Neural cell (in vitro differentiated cells): ENCODE data around the gene MYRIP.

ENCODE experiments used
- EP300 ChIP-seq: fragments of 450-650 bp; conservative IDR thresholded peaks from 2 replicates; pipeline ENCODE4 v1.6.1; 2014; ENCODE audit warnings: antibody characterized with exemption, mild to moderate bottlenecking, moderate library complexity; ENCODE audit not compliant: poor library complexity, severe bottlenecking
- EZH2 ChIP-seq: fragments of 200-600, 300-800 bp; shearing (Covaris generic), sonication (generic); IDR thresholded peaks from 2 replicates; pipeline ENCODE4 v1.6.1; 2014; ENCODE audit warnings: antibody characterized with exemption, low read length, borderline replicate concordance, mild to moderate bottlenecking; ENCODE audit not compliant: insufficient read depth, poor library complexity, severe bottlenecking
- POLR2AphosphoS5 ChIP-seq: IDR thresholded peaks from 2 replicates; pipeline ENCODE4 v1.6.1; 2012
- TAF1 ChIP-seq: IDR thresholded peaks from 2 replicates; pipeline ENCODE4 v1.6.1; 2012; ENCODE audit warnings: low read depth
- TF ChIP-seq, protein P1 (sequence below): fragments of 450-650 bp; IDR thresholded peaks from 2 replicates; pipeline ENCODE4 v1.5.1; 2014; ENCODE audit warnings: antibody characterized with exemption, mild to moderate bottlenecking, moderate library complexity; ENCODE audit not compliant: poor library complexity, severe bottlenecking

- TF ChIP-seq EZH2: no peak
- TF ChIP-seq, protein P1, sequence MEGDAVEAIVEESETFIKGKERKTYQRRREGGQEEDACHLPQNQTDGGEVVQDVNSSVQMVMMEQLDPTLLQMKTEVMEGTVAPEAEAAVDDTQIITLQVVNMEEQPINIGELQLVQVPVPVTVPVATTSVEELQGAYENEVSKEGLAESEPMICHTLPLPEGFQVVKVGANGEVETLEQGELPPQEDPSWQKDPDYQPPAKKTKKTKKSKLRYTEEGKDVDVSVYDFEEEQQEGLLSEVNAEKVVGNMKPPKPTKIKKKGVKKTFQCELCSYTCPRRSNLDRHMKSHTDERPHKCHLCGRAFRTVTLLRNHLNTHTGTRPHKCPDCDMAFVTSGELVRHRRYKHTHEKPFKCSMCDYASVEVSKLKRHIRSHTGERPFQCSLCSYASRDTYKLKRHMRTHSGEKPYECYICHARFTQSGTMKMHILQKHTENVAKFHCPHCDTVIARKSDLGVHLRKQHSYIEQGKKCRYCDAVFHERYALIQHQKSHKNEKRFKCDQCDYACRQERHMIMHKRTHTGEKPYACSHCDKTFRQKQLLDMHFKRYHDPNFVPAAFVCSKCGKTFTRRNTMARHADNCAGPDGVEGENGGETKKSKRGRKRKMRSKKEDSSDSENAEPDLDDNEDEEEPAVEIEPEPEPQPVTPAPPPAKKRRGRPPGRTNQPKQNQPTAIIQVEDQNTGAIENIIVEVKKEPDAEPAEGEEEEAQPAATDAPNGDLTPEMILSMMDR: no peak
- no peak for TF ChIP-seq TAF1
- TF ChIP-seq EP300: no peak
- no peak for TF ChIP-seq POLR2AphosphoS5
Measured at GRCh38 chr3:39843440-39843839, 34.0 kb downstream of the MYRIP start.
